Neural progenitor cell (in vitro differentiated cells): ENCODE measurements around the gene LRRC63. TPM values are rescaled to one million over a fixed set of nuclear protein-coding genes. Genes with fewer than 3 reads are reported as not detected.

Experiments
- DNase-seq: peaks from one replicate; pipeline ENCODE4 v3.0.0-alpha.2; 2016; ENCODE audit warnings: low spot score
- H2AFZ ChIP-seq: fragments of 200-600 bp; sonication (generic); replicated peaks from 2 replicates; pipeline ENCODE4 v1.6.1; 2016; ENCODE audit warnings: antibody characterized with exemption
- H3F3A ChIP-seq: fragments of 200-600 bp; sonication (generic); 2 replicates; pipeline ENCODE4 v1.6.1; 2016; ENCODE audit warnings: antibody characterized with exemption, low read depth
- H3K27ac ChIP-seq: fragments of 200-600 bp; sonication (generic); 2 replicates; pipeline ENCODE4 v1.5.1; 2016; ENCODE audit warnings: mild to moderate bottlenecking
- H3K27me3 ChIP-seq: fragments of 200-600 bp; sonication (generic); 2 replicates; pipeline ENCODE4 v1.6.1; 2016; ENCODE audit warnings: mild to moderate bottlenecking, moderate library complexity
- H3K36me3 ChIP-seq: fragments of 200-600 bp; sonication (generic); 2 replicates; pipeline ENCODE4 v1.5.1; 2016
- H3K4me1 ChIP-seq: fragments of 200-600 bp; sonication (generic); 2 replicates; pipeline ENCODE4 v1.6.1; 2016; ENCODE audit warnings: mixed run types
- H3K4me2 ChIP-seq: fragments of 200-600 bp; sonication (generic); 2 replicates; pipeline ENCODE4 v1.6.1; 2016
- H3K4me3 ChIP-seq: fragments of 200-600 bp; sonication (generic); 2 replicates; pipeline ENCODE4 v1.5.1; 2016
- H3K79me2 ChIP-seq: fragments of 200-600 bp; sonication (generic); 2 replicates; pipeline ENCODE4 v1.6.1; 2016; ENCODE audit warnings: low read depth
- H3K9ac ChIP-seq: fragments of 200-600 bp; sonication (generic); 2 replicates; pipeline ENCODE4 v1.6.1; 2016
- H3K9me3 ChIP-seq: fragments of 200-600 bp; sonication (generic); 2 replicates; pipeline ENCODE4 v1.5.1; 2016; ENCODE audit warnings: low read depth
- H4K20me1 ChIP-seq: fragments of 200-600 bp; sonication (generic); 2 replicates; pipeline ENCODE4 v1.6.1; 2016; ENCODE audit warnings: low read depth
- H3K27ac Mint-ChIP-seq: 3 replicates; pipeline ENCODE4 v1.8.0; 2021; ENCODE audit warnings: mixed read lengths
- H3K27me3 Mint-ChIP-seq: 2 replicates; pipeline ENCODE4 v1.8.0; 2022; ENCODE audit warnings: low read depth, mild to moderate bottlenecking, inconsistent platforms, moderate library complexity, mixed read lengths; ENCODE audit not compliant: insufficient read depth
- H3K36me3 Mint-ChIP-seq: 3 replicates; pipeline ENCODE4 v1.8.0; 2021; ENCODE audit warnings: mixed read lengths
- H3K4me1 Mint-ChIP-seq: 3 replicates; pipeline ENCODE4 v1.8.0; 2021; ENCODE audit warnings: mixed read lengths
- H3K4me3 Mint-ChIP-seq: 3 replicates; pipeline ENCODE4 v1.8.0; 2021; ENCODE audit warnings: mild to moderate bottlenecking, moderate library complexity, mixed read lengths
- H3K9me3 Mint-ChIP-seq: 3 replicates; pipeline ENCODE4 v1.8.0; 2020; ENCODE audit warnings: mixed read lengths
- EZH2 ChIP-seq: fragments of 200-600 bp; sonication (generic); IDR thresholded peaks from 2 replicates; pipeline ENCODE4 v1.6.1; 2017; ENCODE audit warnings: antibody characterized with exemption, mild to moderate bottlenecking, moderate library complexity
- EZH2phosphoT487 ChIP-seq: fragments of 200-600 bp; sonication (generic); IDR thresholded peaks from 2 replicates; pipeline ENCODE4 v1.6.1; 2017; ENCODE audit warnings: antibody characterized with exemption
- total RNA-seq: library from RNA; depleted of rRNA; stranded (reverse); fragments of >200 nt; gene quantifications from 2 replicates; pipeline ENCODE4 v1.2.3, GENCODE V29; 2015; ENCODE audit warnings: low replicate concordance
- TF ChIP-seq, protein P1 (sequence below): fragments of 200-600 bp; sonication (generic); IDR thresholded peaks from 2 replicates; pipeline ENCODE4 v1.5.1; 2017; ENCODE audit warnings: antibody characterized with exemption, mild to moderate bottlenecking

LRRC63 gene
- total RNA-seq, 1 donor from 2014 or later: not detected

DNA sequence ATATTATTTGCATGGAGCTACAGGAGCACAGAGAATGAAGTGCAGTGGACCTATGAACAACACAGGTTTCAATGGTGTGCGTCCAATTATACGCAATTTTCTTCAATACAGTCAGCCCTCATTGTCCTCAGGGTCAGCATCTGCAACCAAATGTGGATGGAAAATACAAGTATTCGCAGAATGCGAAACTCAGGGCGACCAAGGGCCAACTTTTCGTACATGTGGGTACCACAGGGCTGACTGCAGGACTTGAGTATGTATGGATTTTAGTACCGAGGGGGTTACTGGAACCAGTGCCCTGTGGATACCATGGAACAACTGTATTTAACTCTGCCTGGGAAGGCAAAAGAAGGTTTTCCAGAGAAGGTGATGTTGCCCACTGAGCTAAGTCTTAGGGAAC lies 40.0 kb upstream of the LRRC63 start:
- H3K36me3 ChIP-seq: no peaks in the 10 kb centered on the region
- no peaks in the 10 kb centered on the region for H4K20me1 ChIP-seq
- peaks cover 23% of the 10 kb centered on the region for H3K4me1 Mint-ChIP-seq
- no peaks in the 10 kb centered on the region for H3F3A ChIP-seq
- no peak for TF ChIP-seq EZH2phosphoT487
- TF ChIP-seq, protein P1, sequence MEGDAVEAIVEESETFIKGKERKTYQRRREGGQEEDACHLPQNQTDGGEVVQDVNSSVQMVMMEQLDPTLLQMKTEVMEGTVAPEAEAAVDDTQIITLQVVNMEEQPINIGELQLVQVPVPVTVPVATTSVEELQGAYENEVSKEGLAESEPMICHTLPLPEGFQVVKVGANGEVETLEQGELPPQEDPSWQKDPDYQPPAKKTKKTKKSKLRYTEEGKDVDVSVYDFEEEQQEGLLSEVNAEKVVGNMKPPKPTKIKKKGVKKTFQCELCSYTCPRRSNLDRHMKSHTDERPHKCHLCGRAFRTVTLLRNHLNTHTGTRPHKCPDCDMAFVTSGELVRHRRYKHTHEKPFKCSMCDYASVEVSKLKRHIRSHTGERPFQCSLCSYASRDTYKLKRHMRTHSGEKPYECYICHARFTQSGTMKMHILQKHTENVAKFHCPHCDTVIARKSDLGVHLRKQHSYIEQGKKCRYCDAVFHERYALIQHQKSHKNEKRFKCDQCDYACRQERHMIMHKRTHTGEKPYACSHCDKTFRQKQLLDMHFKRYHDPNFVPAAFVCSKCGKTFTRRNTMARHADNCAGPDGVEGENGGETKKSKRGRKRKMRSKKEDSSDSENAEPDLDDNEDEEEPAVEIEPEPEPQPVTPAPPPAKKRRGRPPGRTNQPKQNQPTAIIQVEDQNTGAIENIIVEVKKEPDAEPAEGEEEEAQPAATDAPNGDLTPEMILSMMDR: no peak
- no peak for TF ChIP-seq EZH2
- peaks cover 9% of the 10 kb centered on the region for H3K27me3 ChIP-seq
- no peak overlapping the region for H3K9ac ChIP-seq
- peaks cover 11% of the 10 kb centered on the region for H3K27me3 Mint-ChIP-seq
- peaks cover 14% of the 10 kb centered on the region for H3K4me1 ChIP-seq
- H3K4me3 Mint-ChIP-seq: no peak overlapping the region
- H3K36me3 Mint-ChIP-seq: no peaks in the 10 kb centered on the region
- no peak overlapping the region for H3K4me3 ChIP-seq
- H3K27ac ChIP-seq: no peak overlapping the region
- H3K4me2 ChIP-seq: no peak overlapping the region
- no peaks in the 10 kb centered on the region for H3K9me3 ChIP-seq
- no peaks in the 10 kb centered on the region for H3K79me2 ChIP-seq
- H2AFZ ChIP-seq: no peak overlapping the region
- no peaks in the 10 kb centered on the region for H3K9me3 Mint-ChIP-seq
- H3K27ac Mint-ChIP-seq: no peak overlapping the region
- DNase-seq: no peak

DNA sequence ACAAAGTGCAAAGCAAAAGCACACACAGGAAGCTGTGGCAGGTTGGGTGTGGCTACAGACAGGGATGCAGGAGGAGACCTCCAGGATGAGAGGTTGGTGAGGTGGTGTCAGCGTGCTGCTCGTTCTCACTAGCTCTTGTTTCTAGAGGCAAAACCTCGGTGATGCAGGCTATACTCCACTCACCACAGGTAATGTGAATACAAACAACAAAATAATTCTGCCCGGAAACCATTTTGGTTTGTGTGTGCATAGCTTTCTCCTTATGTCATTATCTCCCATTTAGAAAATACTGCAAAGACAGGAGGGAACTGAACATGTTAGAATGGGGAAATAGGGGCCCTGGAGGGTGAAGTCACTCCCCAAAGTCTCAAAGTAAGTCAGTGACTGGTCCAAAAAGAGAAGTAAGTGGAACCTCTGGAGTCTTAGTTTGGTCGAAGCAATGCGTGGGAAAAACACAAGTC lies 39.2 kb upstream of the LRRC63 start:
- Histone ChIP-seq H3K27ac (no peak overlapping the region), H4K20me1 (no peaks in the 10 kb centered on the region), H2AFZ (no peak overlapping the region), H3K9ac (no peak overlapping the region), H3K4me1 (peaks cover 14% of the 10 kb centered on the region), H3K27me3 (peaks cover 9% of the 10 kb centered on the region), H3K36me3 (no peaks in the 10 kb centered on the region), H3K4me2 (no peak overlapping the region), H3K9me3 (no peaks in the 10 kb centered on the region), H3K79me2 (no peaks in the 10 kb centered on the region), H3F3A (no peaks in the 10 kb centered on the region), H3K4me3 (no peak overlapping the region)
- H3K36me3 Mint-ChIP-seq: no peaks in the 10 kb centered on the region
- no peak overlapping the region for H3K27ac Mint-ChIP-seq
- peaks cover 6% of the 10 kb centered on the region for H3K27me3 Mint-ChIP-seq
- H3K4me1 Mint-ChIP-seq: peaks cover 23% of the 10 kb centered on the region
- no peak for TF ChIP-seq EZH2
- no peak for TF ChIP-seq EZH2phosphoT487
- TF ChIP-seq, protein P1: no peak
- H3K9me3 Mint-ChIP-seq: no peaks in the 10 kb centered on the region
- no peak overlapping the region for H3K4me3 Mint-ChIP-seq
- DNase-seq: no peak

DNA sequence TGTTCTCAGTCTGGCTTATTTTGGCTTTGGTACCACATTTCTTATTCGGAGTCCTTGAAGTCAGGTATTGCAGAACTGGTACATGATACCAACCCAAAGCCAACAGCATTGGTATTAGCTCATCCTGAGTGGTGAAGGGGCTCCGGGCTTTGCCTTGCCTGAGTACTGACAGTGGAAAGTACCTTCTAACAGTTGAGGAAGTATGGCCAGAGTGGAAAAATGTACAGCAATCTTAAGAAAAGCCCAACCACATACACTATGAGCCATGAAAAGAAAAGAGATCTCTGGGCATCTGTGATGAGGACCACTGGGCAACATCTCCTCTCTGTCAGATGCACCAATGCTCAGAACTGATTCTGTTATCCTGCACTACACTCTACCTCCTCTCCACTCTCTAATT lies 38.1 kb upstream of the LRRC63 start:
- Histone ChIP-seq H3K79me2 (no peaks in the 10 kb centered on the region), H3F3A (no peaks in the 10 kb centered on the region), H3K27me3 (peaks cover 9% of the 10 kb centered on the region), H3K36me3 (no peaks in the 10 kb centered on the region), H3K4me1 (peaks cover 14% of the 10 kb centered on the region), H3K9me3 (no peaks in the 10 kb centered on the region), H3K27ac (no peak overlapping the region), H3K4me3 (no peak overlapping the region), H4K20me1 (no peaks in the 10 kb centered on the region), H2AFZ (no peak overlapping the region), H3K9ac (no peak overlapping the region), H3K4me2 (no peak overlapping the region)
- H3K4me1 Mint-ChIP-seq: peaks cover 23% of the 10 kb centered on the region
- TF ChIP-seq EZH2phosphoT487: no peak
- H3K4me3 Mint-ChIP-seq: no peak overlapping the region
- H3K27me3 Mint-ChIP-seq: peaks cover 6% of the 10 kb centered on the region
- no peak overlapping the region for H3K27ac Mint-ChIP-seq
- no peak for DNase-seq
- no peaks in the 10 kb centered on the region for H3K36me3 Mint-ChIP-seq
- no peaks in the 10 kb centered on the region for H3K9me3 Mint-ChIP-seq

DNA sequence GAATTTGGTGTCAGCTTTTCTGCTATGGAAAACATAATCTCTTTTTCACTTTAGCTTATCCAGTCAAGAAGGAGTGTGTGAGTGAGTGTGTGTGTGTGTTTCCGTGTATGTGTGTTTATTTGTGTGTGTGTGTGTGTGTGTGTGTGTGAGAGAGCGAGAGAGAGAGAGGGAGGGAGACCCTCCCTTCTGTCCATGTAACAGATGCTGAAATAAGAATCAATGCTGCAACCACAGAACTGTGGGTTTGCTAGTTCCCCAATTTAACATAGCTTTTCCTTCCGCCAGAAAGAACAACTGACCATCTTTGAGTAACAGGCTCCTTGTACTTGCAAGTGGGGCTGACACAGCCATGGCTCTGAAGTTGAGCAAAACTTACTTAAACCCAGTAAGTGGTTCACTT lies 35.0 kb upstream of the LRRC63 start:
- no peaks in the 10 kb centered on the region for H3K4me1 ChIP-seq
- Mint-ChIP-seq H3K36me3 (no peaks in the 10 kb centered on the region), H3K9me3 (no peaks in the 10 kb centered on the region), H3K4me1 (peaks cover 1% of the 10 kb centered on the region), H3K4me3 (no peak overlapping the region), H3K27ac (no peak overlapping the region), H3K27me3 (peaks cover 3% of the 10 kb centered on the region)
- H3K9me3 ChIP-seq: no peaks in the 10 kb centered on the region
- no peak overlapping the region for H3K9ac ChIP-seq
- H3F3A ChIP-seq: no peaks in the 10 kb centered on the region
- H3K4me3 ChIP-seq: no peak overlapping the region
- no peaks in the 10 kb centered on the region for H3K36me3 ChIP-seq
- no peaks in the 10 kb centered on the region for H4K20me1 ChIP-seq
- H2AFZ ChIP-seq: no peak overlapping the region
- no peak overlapping the region for H3K27ac ChIP-seq
- H3K4me2 ChIP-seq: no peak overlapping the region
- no peaks in the 10 kb centered on the region for H3K79me2 ChIP-seq
- no peaks in the 10 kb centered on the region for H3K27me3 ChIP-seq
- DNase-seq: no peak
- TF ChIP-seq, protein P1: no peak
- no peak for TF ChIP-seq EZH2phosphoT487
- no peak for TF ChIP-seq EZH2
